Uterus (tissue), 4 donors: ENCODE data around the gene PLS1. TPM values are rescaled to one million over a fixed set of nuclear protein-coding genes. Genes with fewer than 3 reads are reported as not detected.

Experiments
- DNase-seq, 2 donors: peaks; one replicate each; pipeline ENCODE4 v3.0.0-alpha.2; 2019 to 2020
- H3K27ac ChIP-seq, 2 donors: fragments of 200-600 bp; sonication (generic); 1 replicate in 1 of 2; 2 replicates in 1 of 2; pipeline ENCODE4 v1.5.1; 2016 to 2018
- H3K27me3 ChIP-seq, 2 donors: fragments of 200-600 bp; sonication (generic); one replicate each; pipeline ENCODE4 v1.5.1; 2018 to 2019; ENCODE audit warnings: control low read depth in 1 of 2
- H3K36me3 ChIP-seq, 2 donors: fragments of 200-600 bp; sonication (generic); one replicate each; pipeline ENCODE4 v1.5.1; 2019; ENCODE audit warnings: control low read depth in 1 of 2
- H3K4me1 ChIP-seq, 2 donors: fragments of 200-600 bp; sonication (generic); one replicate each; pipeline ENCODE4 v1.5.1; 2018 to 2019; ENCODE audit warnings: control low read depth in 1 of 2
- H3K4me3 ChIP-seq, 2 donors: fragments of 200-600 bp; sonication (generic); 1 replicate in 1 of 2; 2 replicates in 1 of 2; pipeline ENCODE4 v1.5.1; 2018 to 2019; ENCODE audit warnings: mild to moderate bottlenecking in 1 of 2
- H3K9me3 ChIP-seq, 2 donors: fragments of 200-600 bp; sonication (generic); one replicate each; pipeline ENCODE4 v1.5.1; 2019; ENCODE audit warnings: control low read depth in 1 of 2
- CTCF ChIP-seq, 4 experiments: fragments of 200-600 bp in 2 of 4; fragments of 450-650 bp in 2 of 4; sonication (generic) in 2 of 4; IDR thresholded peaks; one replicate each; pipeline ENCODE4 v1.5.1; 2016 to 2019; ENCODE audit warnings: antibody characterized with exemption in 4 of 4, mild to moderate bottlenecking in 2 of 4, moderate library complexity in 1 of 4
- POLR2A ChIP-seq, 2 donors: fragments of 450-650 bp; IDR thresholded peaks; one replicate each; pipeline ENCODE4 v1.6.1; 2016; ENCODE audit warnings: antibody characterized with exemption in 2 of 2, mild to moderate bottlenecking in 1 of 2, moderate library complexity in 1 of 2
- intact Hi-C: fragments of 100-400 bp; cut with DNase I; formaldehyde crosslinking; loops from one replicate; pipeline ENCODE4 v1.15.1; 2023; ENCODE audit warnings: low total_unique reads
- total RNA-seq, 4 donors: library from RNA; depleted of rRNA in 3 of 4; stranded (reverse); fragments of >200 nt in 3 of 4; gene quantifications; one replicate each; pipeline versions ENCODE4 v1.1.0 to v1.2.4, GENCODE V29; 2014 to 2023
- donor health status: DM: yes; HTN: yes; CAD: no.

Gene PLS1
- total RNA-seq, 4 donors from 2014 or later: 0.26 to 4.5 (median 1.8) TPM

GRCh38 chr3:142726017-142726416 lies 129.8 kb downstream of the PLS1 start:
- no peaks in the 10 kb centered on the region for H3K9me3 ChIP-seq
- TF ChIP-seq CTCF (IDR thresholded peaks at IDR 0.05): no peak
- TF ChIP-seq POLR2A (IDR thresholded peaks at IDR 0.05): no peak
- no peaks in the 10 kb centered on the region for H3K27me3 ChIP-seq
- no peak overlapping the region for H3K4me3 ChIP-seq
- no peak overlapping the region for H3K27ac ChIP-seq
- no peak for DNase-seq
- no peaks in the 10 kb centered on the region for H3K36me3 ChIP-seq
- intact Hi-C loops: no loop called here
- peaks cover 0 to 5% of the 10 kb centered on the region in 2 donors for H3K4me1 ChIP-seq

GRCh38 chr3:142732066-142732465 lies 135.9 kb downstream of the PLS1 start:
- intact Hi-C loops: no loop called here
- H3K4me3 ChIP-seq: no peak overlapping the region
- H3K27ac ChIP-seq: no peak overlapping the region
- no peaks in the 10 kb centered on the region for H3K4me1 ChIP-seq
- DNase-seq: no peak
- TF ChIP-seq CTCF (IDR thresholded peaks at IDR 0.05) (no peak), POLR2A (IDR thresholded peaks at IDR 0.05) (no peak)
- H3K9me3 ChIP-seq: no peaks in the 10 kb centered on the region
- no peaks in the 10 kb centered on the region for H3K36me3 ChIP-seq
- H3K27me3 ChIP-seq: no peaks in the 10 kb centered on the region

GRCh38 chr3:142734834-142735233 lies 138.6 kb downstream of the PLS1 start:
- Histone ChIP-seq H3K4me1 (no peaks in the 10 kb centered on the region), H3K27me3 (no peaks in the 10 kb centered on the region), H3K27ac (no peak overlapping the region), H3K4me3 (no peak overlapping the region), H3K36me3 (no peaks in the 10 kb centered on the region), H3K9me3 (no peaks in the 10 kb centered on the region)
- TF ChIP-seq POLR2A (IDR thresholded peaks at IDR 0.05): no peak
- TF ChIP-seq CTCF (IDR thresholded peaks at IDR 0.05): no peak
- no peak for DNase-seq
- intact Hi-C loops: no loop called here

DNA sequence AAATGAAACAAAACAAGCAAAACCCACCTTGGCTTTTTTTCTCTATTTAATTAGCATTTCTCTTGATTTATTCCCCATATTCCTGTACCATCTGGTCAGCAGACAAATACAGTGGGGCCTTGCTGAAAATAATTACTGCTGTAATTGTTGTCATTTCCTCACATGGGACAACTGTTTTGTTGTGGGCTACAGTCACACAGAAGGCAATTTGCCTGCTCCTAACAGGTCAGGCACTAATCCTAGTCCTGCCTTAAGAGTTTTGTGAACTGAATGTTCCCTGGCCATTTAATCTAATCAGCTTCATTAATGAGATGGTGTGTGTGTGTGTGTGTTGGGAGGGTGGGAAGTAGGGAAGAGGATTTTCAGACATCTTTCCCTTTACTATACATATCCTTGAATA lies 139.3 kb downstream of the PLS1 start:
- DNase-seq: no peak
- H3K27me3 ChIP-seq: no peaks in the 10 kb centered on the region
- H3K36me3 ChIP-seq: no peaks in the 10 kb centered on the region
- TF ChIP-seq CTCF (IDR thresholded peaks at IDR 0.05) (no peak), POLR2A (IDR thresholded peaks at IDR 0.05) (no peak)
- no peaks in the 10 kb centered on the region for H3K9me3 ChIP-seq
- H3K4me1 ChIP-seq: no peaks in the 10 kb centered on the region
- no peak overlapping the region for H3K4me3 ChIP-seq
- intact Hi-C loops: no loop called here
- no peak overlapping the region for H3K27ac ChIP-seq

- no peaks in the 10 kb centered on the region for H3K9me3 ChIP-seq
- intact Hi-C loops: no loop called here
- no peaks in the 10 kb centered on the region for H3K4me1 ChIP-seq
- no peaks in the 10 kb centered on the region for H3K27me3 ChIP-seq
- H3K27ac ChIP-seq: no peak overlapping the region
- no peaks in the 10 kb centered on the region for H3K36me3 ChIP-seq
- no peak overlapping the region for H3K4me3 ChIP-seq
- TF ChIP-seq CTCF (IDR thresholded peaks at IDR 0.05): no peak
- TF ChIP-seq POLR2A (IDR thresholded peaks at IDR 0.05): no peak
- DNase-seq: no peak
Observed at GRCh38 chr3:142738396-142738795, 142.2 kb downstream of the PLS1 start.
